ENCODE data around the gene CST7. TPM values are rescaled to one million over a fixed set of nuclear protein-coding genes. Genes with fewer than 3 reads are reported as not detected.

The CST7 gene
- total RNA-seq, 1 donor from 2014 or later = not detected

DNA sequence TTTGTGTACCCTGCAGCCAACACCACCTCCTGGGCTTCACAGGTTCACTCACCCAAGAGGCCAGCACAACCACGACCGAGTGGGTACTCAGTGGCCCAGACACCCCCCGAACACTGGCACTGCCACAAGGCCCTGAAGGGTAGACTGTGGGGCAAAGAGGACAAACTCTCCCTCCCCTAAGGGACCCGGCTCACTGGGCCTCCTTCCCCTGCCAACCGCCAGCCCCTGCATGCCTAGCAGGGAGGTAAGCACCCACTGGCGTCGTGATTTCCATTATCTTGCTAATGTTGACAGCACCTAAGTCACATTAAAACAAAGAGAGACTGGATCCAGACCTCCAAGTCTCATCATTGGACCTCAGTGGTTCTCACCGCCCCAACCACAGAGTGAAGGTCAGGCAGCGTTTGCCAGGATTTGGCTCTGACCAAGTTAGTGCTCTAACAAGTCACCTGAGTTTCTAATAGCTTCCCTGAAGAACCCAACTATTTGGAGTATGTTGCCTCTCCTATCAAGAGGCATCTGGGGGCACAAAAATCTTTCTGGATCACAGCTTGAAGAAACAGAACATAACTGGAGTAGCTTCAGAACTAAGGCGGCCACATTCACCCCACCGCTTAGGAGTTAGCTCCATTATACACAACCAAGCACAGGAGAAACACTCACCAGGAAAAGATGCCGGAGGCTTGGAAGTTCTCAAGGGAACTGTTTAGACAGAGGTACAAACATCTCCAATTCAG is 57.5 kb downstream of the CST7 start:
- DNase-seq (ENCODE audit: low spot score) = no peak
- Histone ChIP-seq H3K9me3 (ENCODE audit: low read depth) (no peaks in the 10 kb centered on the region), H3K27ac (no peak overlapping the region), H3K79me2 (ENCODE audit: low read depth) (no peaks in the 10 kb centered on the region), H3K4me1 (no peaks in the 10 kb centered on the region), H3K27me3 (no peaks in the 10 kb centered on the region), H3K36me3 (no peaks in the 10 kb centered on the region), H3F3A (ENCODE audit: low read depth) (no peaks in the 10 kb centered on the region), H3K4me3 (no peak overlapping the region), H4K20me1 (ENCODE audit: low read depth) (no peaks in the 10 kb centered on the region), H3K4me2 (no peak overlapping the region), H3K9ac (no peak overlapping the region), H2AFZ (replicated peaks) (no peak overlapping the region)
- H3K4me3 Mint-ChIP-seq = no peak overlapping the region
- H3K9me3 Mint-ChIP-seq = no peaks in the 10 kb centered on the region
- H3K27me3 Mint-ChIP-seq (ENCODE audit: insufficient read depth, low read depth) = peaks cover 2% of the 10 kb centered on the region
- H3K27ac Mint-ChIP-seq = no peak overlapping the region
- H3K36me3 Mint-ChIP-seq = no peaks in the 10 kb centered on the region
- TF ChIP-seq EZH2 (IDR thresholded peaks at IDR 0.05) = no peak
- no peak for TF ChIP-seq CTCF (IDR thresholded peaks at IDR 0.05)
- TF ChIP-seq EZH2phosphoT487 (IDR thresholded peaks at IDR 0.05) = no peak
- no peaks in the 10 kb centered on the region for H3K4me1 Mint-ChIP-seq

- Histone ChIP-seq H3K27ac (no peak overlapping the region), H3K4me3 (no peak overlapping the region), H3K4me1 (no peaks in the 10 kb centered on the region), H3F3A (ENCODE audit: low read depth) (no peaks in the 10 kb centered on the region), H3K79me2 (ENCODE audit: low read depth) (no peaks in the 10 kb centered on the region), H3K9me3 (ENCODE audit: low read depth) (no peaks in the 10 kb centered on the region), H2AFZ (replicated peaks) (no peak overlapping the region), H3K36me3 (no peaks in the 10 kb centered on the region), H3K4me2 (no peak overlapping the region), H3K9ac (no peak overlapping the region), H3K27me3 (no peaks in the 10 kb centered on the region), H4K20me1 (ENCODE audit: low read depth) (no peaks in the 10 kb centered on the region)
- no peaks in the 10 kb centered on the region for H3K4me1 Mint-ChIP-seq
- no peak overlapping the region for H3K4me3 Mint-ChIP-seq
- H3K36me3 Mint-ChIP-seq = no peaks in the 10 kb centered on the region
- TF ChIP-seq EZH2phosphoT487 (IDR thresholded peaks at IDR 0.05) (no peak), EZH2 (IDR thresholded peaks at IDR 0.05) (no peak), CTCF (IDR thresholded peaks at IDR 0.05) (no peak)
- H3K27ac Mint-ChIP-seq = no peak overlapping the region
- H3K9me3 Mint-ChIP-seq = no peaks in the 10 kb centered on the region
- DNase-seq (ENCODE audit: low spot score) = no peak
- H3K27me3 Mint-ChIP-seq (ENCODE audit: insufficient read depth, low read depth) = peaks cover 2% of the 10 kb centered on the region
These were observed 58.6 kb downstream of the CST7 start for GRCh38 chr20:25007491-25008305.

- Mint-ChIP-seq H3K4me1 (no peaks in the 10 kb centered on the region), H3K4me3 (no peak overlapping the region), H3K27ac (no peak overlapping the region), H3K36me3 (no peaks in the 10 kb centered on the region), H3K27me3 (ENCODE audit: insufficient read depth, low read depth) (peaks cover 6% of the 10 kb centered on the region), H3K9me3 (no peaks in the 10 kb centered on the region)
- H3K4me1 ChIP-seq = no peaks in the 10 kb centered on the region
- no peak overlapping the region for H3K27ac ChIP-seq
- DNase-seq (ENCODE audit: low spot score) = no peak
- H4K20me1 ChIP-seq (ENCODE audit: low read depth) = no peaks in the 10 kb centered on the region
- no peak overlapping the region for H2AFZ ChIP-seq (replicated peaks)
- no peak overlapping the region for H3K9ac ChIP-seq
- no peak overlapping the region for H3K4me2 ChIP-seq
- H3K36me3 ChIP-seq = no peaks in the 10 kb centered on the region
- H3K27me3 ChIP-seq = no peaks in the 10 kb centered on the region
- TF ChIP-seq CTCF (IDR thresholded peaks at IDR 0.05) (no peak), EZH2phosphoT487 (IDR thresholded peaks at IDR 0.05) (no peak), EZH2 (IDR thresholded peaks at IDR 0.05) (no peak)
- no peaks in the 10 kb centered on the region for H3K9me3 ChIP-seq (ENCODE audit: low read depth)
- no peaks in the 10 kb centered on the region for H3F3A ChIP-seq (ENCODE audit: low read depth)
- H3K79me2 ChIP-seq (ENCODE audit: low read depth) = no peaks in the 10 kb centered on the region
- H3K4me3 ChIP-seq = no peak overlapping the region
These were observed 59.5 kb downstream of the CST7 start for GRCh38 chr20:25008388-25009217.

Small RNA genes lying within 50 kb of the gene (small RNA-seq; reads per million reads assigned to genes)
- gene RNU6-1257P = not detected

Other genes with a start within 250 kb of the CST7 start
- 71.7 and 88.0 TPM in 2 replicates for gene APMAP, start 43.5 kb downstream of the CST7 start, total RNA-seq (ENCODE audit: low replicate concordance)
- not detected in 2 replicates for gene ACSS1, start 108.9 kb downstream of the CST7 start, total RNA-seq (ENCODE audit: low replicate concordance)
- not detected in 2 replicates for gene VSX1, start 132.9 kb downstream of the CST7 start, total RNA-seq (ENCODE audit: low replicate concordance)
- 32.3 and 60.1 TPM in 2 replicates for gene ENTPD6, start 246.4 kb downstream of the CST7 start, total RNA-seq (ENCODE audit: low replicate concordance)